Ovary (tissue), 9 donors: ENCODE data around the gene SLC16A3. TPM values are rescaled to one million over a fixed set of nuclear protein-coding genes. Genes with fewer than 3 reads are reported as not detected.

ENCODE experiments used
- DNase-seq, 5 donors: peaks; one replicate each; pipeline ENCODE4 v3.0.0-alpha.2; 2019 to 2020
- H3K27ac ChIP-seq, 2 donors: fragments of 200-600 bp; one replicate each; pipeline versions ENCODE4 v1.5.1 to v1.8.0; 2019 to 2022
- H3K27me3 ChIP-seq: fragments of 200-600 bp; one replicate; pipeline ENCODE4 v1.8.0; 2022
- H3K36me3 ChIP-seq: fragments of 200-600 bp; sonication (generic); one replicate; pipeline ENCODE4 v1.5.1; 2019
- H3K4me1 ChIP-seq: one replicate; pipeline ENCODE4 v1.8.1; 2013; ENCODE audit warnings: mild to moderate bottlenecking, moderate library complexity; ENCODE audit not compliant: insufficient read depth
- H3K4me3 ChIP-seq: fragments of 200-600 bp; sonication (generic); one replicate; pipeline ENCODE4 v1.5.1; 2017
- H3K9me3 ChIP-seq, 2 donors: fragments of 200-600 bp in 1 of 2; sonication (generic) in 1 of 2; one replicate each; pipeline versions ENCODE4 v1.5.1 to v1.8.1; 2013 to 2019; ENCODE audit warnings: mild to moderate bottlenecking in 1 of 2, moderate library complexity in 1 of 2
- EP300 ChIP-seq: sonication (generic); formaldehyde crosslinking; IDR thresholded peaks from one replicate; pipeline ENCODE4 v1.6.1; 2017; ENCODE audit warnings: antibody characterized with exemption
- POLR2A ChIP-seq: fragments of 450-650 bp; IDR thresholded peaks from one replicate; pipeline ENCODE4 v1.6.1; 2017; ENCODE audit warnings: antibody characterized with exemption, mild to moderate bottlenecking, moderate library complexity
- WGBS, 3 donors: extraction: QIAGEN DNeasy Blood & Tissue Kit in 1 of 3; methylation state at CpG; one replicate each; pipeline versions ENCODE4 v1.1.5 to v1.1.7; 2013 to 2017; 5-methylcytosine and 5-hydroxymethylcytosine counted together
- intact Hi-C, 4 donors: fragments of 100-400 bp; cut with DNase I; formaldehyde crosslinking; loops; one replicate each; pipeline versions ENCODE4 v1.11.0 to v1.15.1; 2022 to 2023
- polyA plus RNA-seq, 2 donors: library from polyadenylated mRNA; stranded (reverse); fragments of 200-250 nt in 1 of 2; fragments of 350-450 nt in 1 of 2; fragmentation: Illumina TruSeq in 1 of 2; extraction: RNeasy Lipid Tissue Mini Kit (QIAGEN cat#74804) in 1 of 2; gene quantifications; one replicate each; pipeline ENCODE4 v1.2.3, GENCODE V29; 2013 to 2014
- total RNA-seq, 7 donors: library from RNA; depleted of rRNA in 2 of 7; stranded (reverse); fragments of >200 nt in 2 of 7; fragmentation: NEBNext Ultra II Directional in 3 of 7; extraction: Animal tissue kit (Norgen Biotek cat#: 25700) in 3 of 7; gene quantifications; one replicate each; pipeline versions ENCODE4 v1.1.0 to v1.2.4, GENCODE V29; 2016 to 2023
- TF ChIP-seq, protein P1 (sequence below), 3 donors: fragments of 450-650 bp in 2 of 3; fragments of 200-600 bp in 1 of 3; IDR thresholded peaks; one replicate each; pipeline versions ENCODE4 v1.5.1 to v1.8.0; 2016 to 2022; ENCODE audit warnings: antibody characterized with exemption in 3 of 3, mild to moderate bottlenecking in 1 of 3
- donor health status: DM: no; HTN: no; CAD: no; lungs with moderate emphysema.
- donor health status: DM: no; HTN: no; CAD: no.
- donor health status: Bipolar disorder and iron deficiency.
- donor health status: DM: yes; HTN: yes; CAD: no.
- donor health status: DM: no; HTN: no; CAD: no.
- donor health status: DM: yes; HTN: yes; CAD: no.

Gene SLC16A3
- total and polyA plus RNA-seq, 9 donors = 3.5 to 23.2 (median 15.8) TPM

DNA sequence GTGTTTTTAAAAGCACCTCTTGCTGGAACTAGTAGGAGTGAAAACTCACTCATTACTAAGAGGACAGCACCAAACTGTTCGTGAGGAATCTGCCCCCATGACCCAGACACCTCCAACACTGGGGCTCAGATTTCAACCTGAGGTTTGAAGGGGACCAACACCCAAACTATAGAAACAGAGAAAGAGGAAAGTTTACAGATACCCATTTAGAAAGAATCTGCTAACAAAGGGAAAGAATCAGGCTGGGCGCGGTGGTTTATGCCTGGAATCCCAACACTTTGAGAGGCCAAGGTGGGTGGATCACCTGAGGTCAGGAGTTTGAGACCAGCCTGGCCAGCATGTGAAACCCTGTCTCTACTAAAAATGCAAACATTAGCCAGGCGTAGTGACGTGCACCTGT, 48.1 kb downstream of the SLC16A3 start:
- no peaks in the 10 kb centered on the region for H3K9me3 ChIP-seq
- TF ChIP-seq EP300 (no peak), POLR2A (no peak)
- H3K4me3 ChIP-seq = no peak overlapping the region
- no peak for DNase-seq
- peaks cover 1% of the 10 kb centered on the region for H3K4me1 ChIP-seq
- no peaks in the 10 kb centered on the region for H3K27me3 ChIP-seq
- H3K27ac ChIP-seq = no peak overlapping the region
- 86 to 93% (median 89%) methylated on average over 5 of the region's 5 CpGs for WGBS, 3 donors
- intact Hi-C loops = no loop called here
- no peaks in the 10 kb centered on the region for H3K36me3 ChIP-seq

DNA sequence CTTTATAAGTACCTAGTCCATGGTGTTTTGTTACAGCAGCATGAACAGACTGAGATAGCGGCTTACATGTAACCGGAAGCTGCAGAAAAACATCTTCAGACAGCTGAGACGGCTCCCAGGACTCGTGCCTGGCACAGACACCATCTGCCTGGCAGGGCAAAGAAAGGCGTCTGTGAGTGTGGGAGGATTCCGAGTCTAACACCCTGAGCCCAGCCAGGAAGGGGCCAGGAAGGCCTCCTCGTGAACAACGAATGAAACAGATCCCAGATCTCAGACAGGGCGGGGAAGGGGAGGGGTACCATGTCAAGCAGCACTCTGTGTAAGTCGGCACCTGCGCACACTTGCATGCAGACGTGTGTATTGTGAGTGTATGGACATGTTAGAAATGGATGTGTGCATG, 49.0 kb downstream of the SLC16A3 start:
- intact Hi-C loops = no loop called here

DNA sequence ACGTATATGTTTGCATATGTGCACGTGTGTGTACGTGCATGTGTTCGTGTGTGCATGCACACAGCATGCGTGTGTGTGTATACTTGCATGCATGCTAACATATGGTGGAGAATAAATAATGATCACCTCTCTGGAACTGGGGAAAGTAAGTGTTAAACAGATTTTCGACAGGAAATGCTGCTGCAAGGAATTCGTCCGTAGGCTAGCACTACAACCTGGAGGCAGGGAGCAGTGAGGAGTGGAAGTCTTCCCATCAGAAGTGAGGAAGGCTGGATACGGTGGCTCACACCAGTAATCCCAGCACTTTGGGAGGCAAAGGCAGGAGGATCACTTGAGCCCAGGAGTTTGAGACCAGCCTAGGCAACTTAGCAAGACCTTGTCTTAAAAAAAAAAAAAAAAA, 49.5 kb downstream of the SLC16A3 start:
- Histone ChIP-seq H3K4me1 (no peaks in the 10 kb centered on the region), H3K27ac (no peak overlapping the region), H3K36me3 (no peaks in the 10 kb centered on the region), H3K9me3 (no peaks in the 10 kb centered on the region), H3K4me3 (no peak overlapping the region), H3K27me3 (no peaks in the 10 kb centered on the region)
- TF ChIP-seq, protein P1, sequence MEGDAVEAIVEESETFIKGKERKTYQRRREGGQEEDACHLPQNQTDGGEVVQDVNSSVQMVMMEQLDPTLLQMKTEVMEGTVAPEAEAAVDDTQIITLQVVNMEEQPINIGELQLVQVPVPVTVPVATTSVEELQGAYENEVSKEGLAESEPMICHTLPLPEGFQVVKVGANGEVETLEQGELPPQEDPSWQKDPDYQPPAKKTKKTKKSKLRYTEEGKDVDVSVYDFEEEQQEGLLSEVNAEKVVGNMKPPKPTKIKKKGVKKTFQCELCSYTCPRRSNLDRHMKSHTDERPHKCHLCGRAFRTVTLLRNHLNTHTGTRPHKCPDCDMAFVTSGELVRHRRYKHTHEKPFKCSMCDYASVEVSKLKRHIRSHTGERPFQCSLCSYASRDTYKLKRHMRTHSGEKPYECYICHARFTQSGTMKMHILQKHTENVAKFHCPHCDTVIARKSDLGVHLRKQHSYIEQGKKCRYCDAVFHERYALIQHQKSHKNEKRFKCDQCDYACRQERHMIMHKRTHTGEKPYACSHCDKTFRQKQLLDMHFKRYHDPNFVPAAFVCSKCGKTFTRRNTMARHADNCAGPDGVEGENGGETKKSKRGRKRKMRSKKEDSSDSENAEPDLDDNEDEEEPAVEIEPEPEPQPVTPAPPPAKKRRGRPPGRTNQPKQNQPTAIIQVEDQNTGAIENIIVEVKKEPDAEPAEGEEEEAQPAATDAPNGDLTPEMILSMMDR (IDR thresholded peaks at IDR 0.05) = no peak
- TF ChIP-seq EP300 = no peak
- TF ChIP-seq POLR2A = no peak
- DNase-seq = no peak
- intact Hi-C loops = no loop called here
- WGBS, 3 donors = 81 to 83% (median 81%) methylated on average over 9 of the region's 9 CpGs

More for the DNA sequence above, 49.0 kb downstream of the SLC16A3 start:
- H3K4me3 ChIP-seq = no peak overlapping the region
- no peak for TF ChIP-seq EP300
- TF ChIP-seq, protein P1 (IDR thresholded peaks at IDR 0.05) = no peak
- TF ChIP-seq POLR2A = no peak
- H3K9me3 ChIP-seq = no peaks in the 10 kb centered on the region
- H3K27ac ChIP-seq = no peak overlapping the region
- no peaks in the 10 kb centered on the region for H3K4me1 ChIP-seq
- WGBS, 3 donors = 66 to 71% (median 68%) methylated on average over 12 of the region's 12 CpGs
- H3K27me3 ChIP-seq = no peaks in the 10 kb centered on the region
- DNase-seq = no peak
- no peaks in the 10 kb centered on the region for H3K36me3 ChIP-seq

DNA sequence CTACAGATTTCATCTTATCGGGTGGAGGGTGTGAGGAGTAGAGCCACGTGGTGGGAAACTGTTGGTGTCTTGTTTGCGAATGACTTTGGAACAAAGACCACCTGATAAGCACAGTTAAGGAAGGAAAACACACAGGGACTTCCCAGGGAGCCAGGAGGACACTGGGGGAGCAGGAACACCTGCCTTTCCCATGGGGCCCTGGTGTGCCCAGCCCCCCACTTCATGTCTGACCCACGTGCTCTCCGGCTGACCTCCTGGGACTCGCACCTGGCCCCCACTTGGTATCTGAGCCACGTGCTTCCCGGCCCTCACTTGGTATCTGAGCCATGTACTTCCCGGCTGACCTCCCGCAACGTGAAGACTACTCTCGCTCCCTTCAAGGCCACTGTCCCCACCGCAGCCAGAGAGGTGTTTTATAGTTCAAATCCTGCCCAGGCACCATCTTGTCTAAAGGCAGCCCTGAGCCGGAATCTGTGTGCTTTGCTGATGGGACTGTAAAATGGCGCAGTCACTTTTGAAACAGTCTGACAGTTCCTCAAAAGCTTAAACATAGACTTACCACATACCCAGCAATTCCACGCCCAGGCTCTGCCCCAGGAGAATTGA, 50.0 kb downstream of the SLC16A3 start:
- 72 to 81% (median 76%) methylated on average over 16 of the region's 16 CpGs for WGBS, 3 donors
- H3K36me3 ChIP-seq = no peaks in the 10 kb centered on the region
- no peak for DNase-seq
- H3K4me1 ChIP-seq = no peaks in the 10 kb centered on the region
- no peaks in the 10 kb centered on the region for H3K27me3 ChIP-seq
- no peak for TF ChIP-seq EP300
- TF ChIP-seq, protein P1 (IDR thresholded peaks at IDR 0.05) = no peak
- no peak for TF ChIP-seq POLR2A
- no peak overlapping the region for H3K27ac ChIP-seq
- H3K9me3 ChIP-seq = no peaks in the 10 kb centered on the region
- H3K4me3 ChIP-seq = no peak overlapping the region
- intact Hi-C loops = no loop called here

DNA sequence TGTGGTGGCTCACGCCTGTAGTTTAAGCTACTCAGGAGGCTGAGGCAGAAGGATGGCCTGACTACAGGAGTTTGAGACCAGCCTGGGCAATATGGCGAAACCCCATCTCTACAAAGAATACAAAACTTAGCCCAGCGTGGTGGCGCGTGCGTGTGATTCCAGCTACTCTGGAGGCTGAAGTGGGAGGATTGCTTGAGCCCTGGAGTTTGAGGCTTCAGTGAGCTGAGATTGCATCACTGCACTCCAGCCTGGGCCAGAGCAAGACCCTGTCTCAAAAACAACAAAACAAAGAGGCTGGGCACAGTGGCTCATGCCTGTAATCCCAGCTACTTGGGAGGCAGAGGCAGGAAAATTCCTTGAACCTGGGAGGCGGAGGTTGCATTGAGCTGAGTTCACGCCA, 51.7 kb downstream of the SLC16A3 start:
- H3K27me3 ChIP-seq = no peaks in the 10 kb centered on the region
- TF ChIP-seq, protein P1 (IDR thresholded peaks at IDR 0.05) = no peak
- no peak for TF ChIP-seq POLR2A
- TF ChIP-seq EP300 = no peak
- WGBS, 3 donors = 86 to 91% (median 86%) methylated on average over 8 of the region's 8 CpGs
- H3K4me3 ChIP-seq = no peak overlapping the region
- no peaks in the 10 kb centered on the region for H3K9me3 ChIP-seq
- no peak for DNase-seq
- no peaks in the 10 kb centered on the region for H3K36me3 ChIP-seq
- no peaks in the 10 kb centered on the region for H3K4me1 ChIP-seq
- intact Hi-C loops = no loop called here
- H3K27ac ChIP-seq = no peak overlapping the region
